ENCODE data around the gene ZNF165. TPM values are rescaled to one million over a fixed set of nuclear protein-coding genes. Genes with fewer than 3 reads are reported as not detected.

ZNF165 gene
- polyA plus RNA-seq, 3 donors = 0.05 to 0.08 TPM; not detected in 1

Other genes with a start within 250 kb of the ZNF165 start
- gene OR2B2, start 168.2 kb upstream of the ZNF165 start, polyA plus RNA-seq = not detected
- gene OR2B6, start 123.3 kb upstream of the ZNF165 start, polyA plus RNA-seq = not detected
- 1 to 10 TPM; 3.5 to 5.9 (median 4.0) TPM for gene ZSCAN16, start 44.0 kb downstream of the ZNF165 start, polyA plus RNA-seq
- gene ZKSCAN8, start 61.3 kb downstream of the ZNF165 start, polyA plus RNA-seq = 1 to 10 TPM in 1 of 3 donors, under 1 TPM in 2; 0.49 to 7.9 (median 0.71) TPM
- 10 to 100 TPM in 1 of 3 donors, 1 to 10 TPM in 2; 2.2 to 11.6 (median 5.0) TPM for gene ZSCAN9, start 144.7 kb downstream of the ZNF165 start, polyA plus RNA-seq
- 1 to 10 TPM; 1.5 to 2.0 (median 1.6) TPM for gene ZKSCAN4, start 171.7 kb downstream of the ZNF165 start, polyA plus RNA-seq
- 1 to 10 TPM in 1 of 3 donors, under 1 TPM in 2; 0.12 to 1.1 (median 0.94) TPM for gene NKAPL, start 178.7 kb downstream of the ZNF165 start, polyA plus RNA-seq
- gene ZSCAN26, start 186.6 kb downstream of the ZNF165 start, polyA plus RNA-seq = 1 to 10 TPM; 3.4 to 8.3 (median 3.5) TPM
- gene PGBD1, start 201.0 kb downstream of the ZNF165 start, polyA plus RNA-seq = under 1 TPM; 0.15 to 0.36 (median 0.17) TPM

All from CD14-positive monocyte (primary cell).